Fibroblast of lung (primary cell): ENCODE results near the gene LENG8. TPM values are rescaled to one million over a fixed set of nuclear protein-coding genes. Genes with fewer than 3 reads are reported as not detected.

ENCODE experiments used
- DNase-seq, 2 donors: peaks; one replicate each; pipeline versions ENCODE4 v3.0.0 to v3.0.0-alpha.2; 2010; ENCODE audit warnings: low read depth in 2 of 2
- H2AFZ ChIP-seq: 2 replicates; pipeline ENCODE4 v1.5.1; 2012; ENCODE audit warnings: low read length, control low read depth, inconsistent platforms
- H3K27ac ChIP-seq: 2 replicates; pipeline ENCODE4 v1.5.1; 2011; ENCODE audit warnings: low read length, control low read depth; ENCODE audit not compliant: insufficient read depth
- H3K27me3 ChIP-seq: 2 replicates; pipeline ENCODE4 v1.5.1; 2011; ENCODE audit warnings: mild to moderate bottlenecking, low read length; ENCODE audit not compliant: control insufficient read depth, insufficient read depth
- H3K36me3 ChIP-seq: 2 replicates; pipeline ENCODE4 v1.5.1; 2011; ENCODE audit warnings: low read length; ENCODE audit not compliant: control insufficient read depth, insufficient read depth
- H3K4me1 ChIP-seq: 2 replicates; pipeline ENCODE4 v1.5.1; 2011; ENCODE audit warnings: low read length; ENCODE audit not compliant: control insufficient read depth, insufficient read depth; ENCODE audit errors: extremely low read depth
- H3K4me2 ChIP-seq: 2 replicates; pipeline ENCODE4 v1.5.1; 2011; ENCODE audit warnings: low read length, control low read depth; ENCODE audit not compliant: insufficient read depth; ENCODE audit errors: extremely low read depth
- H3K4me3 ChIP-seq, 4 experiments: fragments of 200-600 bp in 1 of 4; sonication (generic) in 1 of 4; replicated peaks in 1 of 4; 2 replicates each; pipeline ENCODE4 v1.5.1; 2011 to 2016; ENCODE audit warnings: low read length in 4 of 4, low read depth in 3 of 4, mild to moderate bottlenecking in 3 of 4, control low read depth in 2 of 4, inconsistent platforms in 1 of 4, mixed read lengths in 1 of 4; ENCODE audit not compliant: insufficient read depth in 1 of 4; ENCODE audit errors: control extremely low read depth in 1 of 4
- H3K79me2 ChIP-seq: 2 replicates; pipeline ENCODE4 v1.5.1; 2012; ENCODE audit warnings: mild to moderate bottlenecking, low read length, inconsistent platforms; ENCODE audit not compliant: control insufficient read depth, insufficient read depth
- H3K9ac ChIP-seq: 2 replicates; pipeline ENCODE4 v1.5.1; 2011; ENCODE audit warnings: mild to moderate bottlenecking, low read length, control low read depth; ENCODE audit not compliant: insufficient read depth
- H3K9me3 ChIP-seq: 2 replicates; pipeline ENCODE4 v1.5.1; 2012; ENCODE audit warnings: low read depth, low read length; ENCODE audit not compliant: control insufficient read depth, insufficient read depth
- H4K20me1 ChIP-seq: 2 replicates; pipeline ENCODE4 v1.5.1; 2011; ENCODE audit warnings: low read length; ENCODE audit not compliant: control insufficient read depth, insufficient read depth; ENCODE audit errors: extremely low read depth
- CTCF ChIP-seq, 2 donors: IDR thresholded peaks in 1 of 2; conservative IDR thresholded peaks in 1 of 2; 1 replicate in 1 of 2; 2 replicates in 1 of 2; pipeline ENCODE4 v1.5.1; 2011 to 2012; ENCODE audit warnings: low read length in 2 of 2, control low read depth in 1 of 2, inconsistent platforms in 1 of 2, low read depth in 1 of 2, mild to moderate bottlenecking in 1 of 2
- EZH2 ChIP-seq: IDR thresholded peaks from 2 replicates; pipeline ENCODE4 v1.5.1; 2012; ENCODE audit warnings: low read length, control low read depth, mild to moderate bottlenecking; ENCODE audit errors: missing control alignments
- polyA plus RNA-seq, 2 donors: library from polyadenylated mRNA; depleted of rRNA in 1 of 2; stranded (reverse) in 1 of 2; unstranded in 1 of 2; fragments of >200 nt; gene quantifications; 2 replicates each; pipeline ENCODE4 v1.2.1, GENCODE V29; 2011 to 2012; ENCODE audit warnings: missing spikeins in 1 of 2
- total RNA-seq: library from RNA; depleted of rRNA; stranded (reverse); fragments of >200 nt; gene quantifications from 2 replicates; pipeline ENCODE4 v1.2.1, GENCODE V29; 2014

Gene LENG8
- total and polyA plus RNA-seq, 2 donors (not counting 1 experiment from before 2014, with no cell fraction given): 12.7 to 32.4 TPM

GRCh38 chr19:54436628-54437252 lies 12.3 kb upstream of the LENG8 start:
- Histone ChIP-seq H3K27me3 (no peaks in the 10 kb centered on the region), H3K4me2 (no peak overlapping the region), H3K79me2 (no peaks in the 10 kb centered on the region), H3K9me3 (no peaks in the 10 kb centered on the region), H3K36me3 (no peaks in the 10 kb centered on the region), H4K20me1 (peaks cover 2% of the 10 kb centered on the region), H3K4me3 (no peak overlapping the region), H3K9ac (no peak overlapping the region), H3K27ac (no peak overlapping the region), H2AFZ (no peak overlapping the region), H3K4me1 (no peaks in the 10 kb centered on the region)
- DNase-seq: no peak
- TF ChIP-seq CTCF (conservative IDR thresholded peaks at IDR 0.05 in 1 of 2, IDR thresholded peaks at IDR 0.05 in 1 of 2; ENCODE audit: low read depth in 1 of 2, low read length in 2 of 2) (no peak), EZH2 (no peak)

- no peaks in the 10 kb centered on the region for H3K4me1 ChIP-seq
- no peaks in the 10 kb centered on the region for H3K27me3 ChIP-seq
- no peak overlapping the region for H3K4me2 ChIP-seq
- peak; percentile 28 to 34 for DNase-seq
- no peak overlapping the region for H3K9ac ChIP-seq
- H3K79me2 ChIP-seq: no peaks in the 10 kb centered on the region
- no peaks in the 10 kb centered on the region for H3K36me3 ChIP-seq
- no peaks in the 10 kb centered on the region for H3K9me3 ChIP-seq
- no peak overlapping the region for H2AFZ ChIP-seq
- no peak overlapping the region for H3K4me3 ChIP-seq
- H4K20me1 ChIP-seq: peaks cover 2% of the 10 kb centered on the region
- no peak overlapping the region for H3K27ac ChIP-seq
- no peak for TF ChIP-seq EZH2
- TF ChIP-seq CTCF (conservative IDR thresholded peaks at IDR 0.05 in 1 of 2, IDR thresholded peaks at IDR 0.05 in 1 of 2; ENCODE audit: low read depth in 1 of 2, low read length in 2 of 2): peak; percentile 38 to 56
Measured at GRCh38 chr19:54439174-54439851, 9.7 kb upstream of the LENG8 start.

GRCh38 chr19:54440641-54441040 lies 8.4 kb upstream of the LENG8 start:
- peaks cover 3% of the 10 kb centered on the region for H3K36me3 ChIP-seq
- no peak overlapping the region for H2AFZ ChIP-seq
- no peaks in the 10 kb centered on the region for H3K4me1 ChIP-seq
- H3K27me3 ChIP-seq: no peaks in the 10 kb centered on the region
- H3K79me2 ChIP-seq: no peaks in the 10 kb centered on the region
- H3K4me3 ChIP-seq: no peak overlapping the region
- peaks cover 2% of the 10 kb centered on the region for H4K20me1 ChIP-seq
- no peak overlapping the region for H3K9ac ChIP-seq
- no peaks in the 10 kb centered on the region for H3K9me3 ChIP-seq
- H3K4me2 ChIP-seq: no peak overlapping the region
- no peak overlapping the region for H3K27ac ChIP-seq
- TF ChIP-seq CTCF (conservative IDR thresholded peaks at IDR 0.05 in 1 of 2, IDR thresholded peaks at IDR 0.05 in 1 of 2; ENCODE audit: low read depth in 1 of 2, low read length in 2 of 2): no peak
- TF ChIP-seq EZH2: no peak
- DNase-seq: no peak
